IPS DF 4.7 (cell line): Measurements from ENCODE around the gene LVRN.

Experiments
- DNase-seq: peaks from one replicate; pipeline ENCODE4 v3.0.0-alpha.2; 2013; ENCODE audit warnings: low spot score; ENCODE audit errors: extremely low read depth

LVRN gene

GRCh38 chr5:115961381-115962238 is 665 bp upstream of the LVRN start:
- no peak for DNase-seq

GRCh38 chr5:115962565-115963402 is 509 bp downstream of the LVRN start:
- no peak for DNase-seq

GRCh38 chr5:115963566-115963965 is 1.3 kb downstream of the LVRN start:
- DNase-seq: no peak

- DNase-seq: no peak
Observed at GRCh38 chr5:115968770-115969169, 6.5 kb downstream of the LVRN start.

GRCh38 chr5:115977096-115977495 is 14.8 kb downstream of the LVRN start:
- DNase-seq: no peak

GRCh38 chr5:115977988-115978387 is 15.7 kb downstream of the LVRN start:
- DNase-seq: no peak

GRCh38 chr5:115978779-115979178 is 16.5 kb downstream of the LVRN start:
- no peak for DNase-seq

GRCh38 chr5:115979201-115980041 is 17.1 kb downstream of the LVRN start:
- no peak for DNase-seq

GRCh38 chr5:115983519-115983918 is 21.2 kb downstream of the LVRN start:
- DNase-seq: no peak

GRCh38 chr5:115985802-115986757 is 23.8 kb downstream of the LVRN start:
- DNase-seq: no peak

- no peak for DNase-seq
Observed at GRCh38 chr5:115988002-115988401, 25.7 kb downstream of the LVRN start.

- DNase-seq: no peak
Observed at GRCh38 chr5:115992848-115993350, 30.6 kb downstream of the LVRN start.

- no peak for DNase-seq
Observed at GRCh38 chr5:115995351-115995750, 33.1 kb downstream of the LVRN start.

GRCh38 chr5:116002116-116002906 is 40.0 kb downstream of the LVRN start:
- DNase-seq: no peak

GRCh38 chr5:116004248-116004647 is 42.0 kb downstream of the LVRN start:
- no peak for DNase-seq

- DNase-seq: no peak
Observed at GRCh38 chr5:116009806-116010205, 47.5 kb downstream of the LVRN start.

- DNase-seq: no peak
Observed at GRCh38 chr5:116011046-116011445, 48.8 kb downstream of the LVRN start.

GRCh38 chr5:116013207-116013785 is 51.0 kb downstream of the LVRN start:
- no peak for DNase-seq

GRCh38 chr5:116013936-116014335 is 51.7 kb downstream of the LVRN start:
- no peak for DNase-seq
